A549 (cell line): ENCODE measurements around the gene LRRC46. TPM values are rescaled to one million over a fixed set of nuclear protein-coding genes. Genes with fewer than 3 reads are reported as not detected.

Experiments used
- ATAC-seq, 2 experiments: fragments of 200-7000 bp in 1 of 2; fragments of >200 bp in 1 of 2; cut with Nextera tagmentation in 1 of 2; cut with Tn5 transposase in 1 of 2; 3 replicates each; pipeline versions ENCODE4 v1.8.0 to v1.9.1; 2018 to 2020; ENCODE audit warnings: mild to moderate bottlenecking in 1 of 2, moderate library complexity in 1 of 2
- CTCF ChIA-PET: fragments of 300-600 bp; sonication (Branson Sonifier 250); formaldehyde crosslinking; extraction: SDS; loops from one replicate; lab custom pipeline; 2021; ENCODE audit warnings: antibody characterized with exemption, inconsistent platforms; lab: Yijun Ruan, JAX
- POLR2A ChIA-PET: fragments of 350-600 bp; formaldehyde crosslinking; extraction: SDS; loops from one replicate; lab custom pipeline; 2021; ENCODE audit warnings: antibody characterized with exemption, inconsistent platforms; lab: Yijun Ruan, JAX
- DNase-seq, 2 experiments: peaks; one replicate each; pipeline versions ENCODE4 v3.0.0 to v3.0.0-alpha.2; 2011 to 2016; ENCODE audit warnings: low read depth in 1 of 2, low spot score in 1 of 2
- FAIRE-seq: peaks from 2 replicates; lab custom pipeline; 2011; peaks lifted over from hg19 to GRCh38; lab: Jason Lieb, UNC
- H3K27ac ChIP-seq, 2 experiments: fragments of >200 bp; sonication (Bioruptor Twin); formaldehyde crosslinking; 3 replicates each; pipeline ENCODE4 v1.5.1; 2016 to 2017
- H3K4me1 ChIP-seq: fragments of >200 bp; sonication (Bioruptor Twin); formaldehyde crosslinking; 3 replicates; pipeline ENCODE4 v1.6.1; 2016
- H3K4me2 ChIP-seq: fragments of >200 bp; sonication (Bioruptor Twin); formaldehyde crosslinking; 3 replicates; pipeline ENCODE4 v1.6.1; 2016
- H3K4me3 ChIP-seq: fragments of >200 bp; sonication (Bioruptor Twin); formaldehyde crosslinking; 3 replicates; pipeline ENCODE4 v1.5.1; 2016
- H3K9me3 ChIP-seq: fragments of >200 bp; sonication (Bioruptor Twin); formaldehyde crosslinking; 3 replicates; pipeline ENCODE4 v1.6.1; 2016
- BHLHE40 ChIP-seq: IDR thresholded peaks from 2 replicates; pipeline ENCODE4 v1.6.1; 2012; ENCODE audit warnings: low read depth, low read length, inconsistent platforms
- CBX2 ChIP-seq: fragments of 200-600 bp; sonication (generic); IDR thresholded peaks from 2 replicates; pipeline ENCODE4 v1.6.1; 2016; ENCODE audit warnings: low read depth, mild to moderate bottlenecking, borderline replicate concordance
- CHD2 ChIP-seq: fragments of 150-350 bp; IDR thresholded peaks from 2 replicates; pipeline ENCODE4 v1.6.1; 2014; ENCODE audit warnings: low read length; ENCODE audit not compliant: partially characterized antibody
- CHD4 ChIP-seq: fragments of 200-600 bp; sonication (generic); IDR thresholded peaks from 2 replicates; pipeline ENCODE4 v1.6.1; 2016; ENCODE audit warnings: antibody characterized with exemption, mild to moderate bottlenecking, borderline replicate concordance
- EHMT2 ChIP-seq: fragments of 200-600 bp; sonication (generic); IDR thresholded peaks from 2 replicates; pipeline ENCODE4 v1.6.1; 2016; ENCODE audit warnings: antibody characterized with exemption, low read depth, mild to moderate bottlenecking, moderate library complexity
- GATA3 ChIP-seq: IDR thresholded peaks from 2 replicates; pipeline ENCODE4 v1.6.1; 2012; ENCODE audit warnings: borderline replicate concordance
- HEYL ChIP-seq: fragments of 250-450 bp; sonication (Bioruptor Pico); IDR thresholded peaks from 2 replicates; pipeline ENCODE4 v1.8.0; 2021; ENCODE audit warnings: mild to moderate bottlenecking, moderate library complexity
- HOXA7 ChIP-seq: fragments of 250-450 bp; sonication (Bioruptor Pico); IDR thresholded peaks from 2 replicates; pipeline ENCODE4 v1.5.0; 2020; ENCODE audit warnings: mild to moderate bottlenecking, moderate library complexity
- HOXB5 ChIP-seq: fragments of 250-450 bp; sonication (Bioruptor Pico); IDR thresholded peaks from 2 replicates; pipeline ENCODE4 v1.5.0; 2020; ENCODE audit warnings: mild to moderate bottlenecking, moderate library complexity
- MAFK ChIP-seq: fragments of 450-650 bp; IDR thresholded peaks from 2 replicates; pipeline ENCODE4 v1.6.1; 2014; ENCODE audit not compliant: partially characterized antibody
- MAZ ChIP-seq: fragments of 150-350 bp; IDR thresholded peaks from 2 replicates; pipeline ENCODE4 v1.6.1; 2014; ENCODE audit warnings: antibody characterized with exemption, low read depth, low read length, borderline replicate concordance
- MYC ChIP-seq: IDR thresholded peaks from 2 replicates; pipeline ENCODE4 v1.6.1; 2012; ENCODE audit warnings: mild to moderate bottlenecking, inconsistent platforms, low read length, improper control_type of control experiment, borderline replicate concordance
- NFE2L2 ChIP-seq: fragments of 150-350 bp; conservative IDR thresholded peaks from 2 replicates; pipeline ENCODE4 v1.6.1; 2014; ENCODE audit warnings: low read length
- RNF2 ChIP-seq: fragments of 200-600 bp; sonication (generic); IDR thresholded peaks from 2 replicates; pipeline ENCODE4 v1.6.1; 2016; ENCODE audit warnings: low read depth, mild to moderate bottlenecking, antibody characterized with exemption, moderate library complexity, borderline replicate concordance
- SREBF2 ChIP-seq: fragments of 450-650 bp; IDR thresholded peaks from 2 replicates; pipeline ENCODE4 v1.6.1; 2014; ENCODE audit warnings: mild to moderate bottlenecking, moderate library complexity
- WGBS: methylation state at CpG from one replicate; pipeline ENCODE4 v1.1.6; 2017; ENCODE audit errors: missing lambda C conversion rate; 5-methylcytosine and 5-hydroxymethylcytosine counted together
- polyA plus RNA-seq, 4 experiments: library from polyadenylated mRNA; depleted of rRNA in 3 of 4; stranded (reverse); fragments of >200 nt; fragmentation: RNase III in 1 of 4; extraction: RNeasy Plus Mini Kit Qiagen cat#74134 plus additional on column Dnase treatment in 1 of 4; gene quantifications; 2 replicates in 3 of 4; 3 replicates in 1 of 4; pipeline ENCODE4 v1.2.3, GENCODE V29; 2011 to 2017
- TF ChIP-seq, protein P1 (sequence below): IDR thresholded peaks from 2 replicates; pipeline ENCODE4 v1.6.1; 2012; ENCODE audit warnings: low read depth, borderline replicate concordance
- TF ChIP-seq, protein P2 (sequence below): fragments of >200 bp; sonication (Bioruptor Twin); formaldehyde crosslinking; IDR thresholded peaks from 2 replicates; pipeline ENCODE4 v1.6.1; 2016
- TF ChIP-seq, protein P3 (sequence below): fragments of >200 bp; sonication (Bioruptor Twin); formaldehyde crosslinking; IDR thresholded peaks from 3 replicates; pipeline ENCODE4 v1.5.1; 2016
- TF ChIP-seq, protein P4 (sequence below): fragments of 250-450 bp; sonication (Bioruptor Pico); IDR thresholded peaks from 2 replicates; pipeline ENCODE4 v1.5.0; 2021; ENCODE audit warnings: mild to moderate bottlenecking, moderate library complexity, borderline replicate concordance

Gene LRRC46
- polyA plus RNA-seq, 2 of the 4 experiments (the other 2 are of a cell fraction), result 2.7 to 3.0 TPM

DNA sequence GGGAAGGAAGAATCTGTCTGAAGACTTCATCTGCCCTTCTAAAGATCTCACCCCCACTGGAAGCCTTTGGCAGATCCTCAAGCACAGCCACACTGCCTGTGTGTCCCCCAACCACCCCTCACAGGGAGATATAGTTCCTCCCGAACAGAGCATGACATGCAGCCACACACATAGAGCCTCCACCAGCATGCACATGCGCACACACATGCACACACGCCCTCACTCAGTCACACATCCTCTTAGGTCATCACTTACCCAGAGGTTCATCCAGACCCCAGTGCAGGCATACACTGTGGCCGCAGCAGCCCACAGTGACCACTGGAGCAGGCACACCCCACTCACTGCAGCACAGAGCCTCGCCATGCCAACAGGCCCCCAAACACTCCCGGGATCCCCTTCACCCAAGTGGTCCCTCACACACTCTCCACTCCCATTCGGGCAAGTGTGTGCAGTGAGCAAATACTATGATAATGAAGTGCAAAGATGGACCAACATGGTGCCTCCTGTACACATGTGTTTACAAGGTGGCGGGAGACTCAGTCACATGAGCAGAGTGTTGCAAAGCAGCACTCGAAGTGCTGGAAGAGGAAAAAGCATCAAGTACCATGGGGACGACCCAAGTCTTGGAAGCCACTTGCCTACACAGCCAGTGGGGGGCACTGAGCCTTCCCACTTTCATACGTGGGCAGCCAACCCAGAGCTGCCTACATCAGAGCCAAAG, 36.5 kb downstream of the LRRC46 start:
- TF ChIP-seq, protein P1, sequence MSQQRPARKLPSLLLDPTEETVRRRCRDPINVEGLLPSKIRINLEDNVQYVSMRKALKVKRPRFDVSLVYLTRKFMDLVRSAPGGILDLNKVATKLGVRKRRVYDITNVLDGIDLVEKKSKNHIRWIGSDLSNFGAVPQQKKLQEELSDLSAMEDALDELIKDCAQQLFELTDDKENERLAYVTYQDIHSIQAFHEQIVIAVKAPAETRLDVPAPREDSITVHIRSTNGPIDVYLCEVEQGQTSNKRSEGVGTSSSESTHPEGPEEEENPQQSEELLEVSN, result 0 out of 2 replicates have a peak, but pooled peaks have one; percentile 43
- TF ChIP-seq MAZ (no peak), NFE2L2 (no peak), HOXB5 (CRISPR knock-in tag) (no peak)
- no peak overlapping the region for H3K4me2 ChIP-seq
- H3K27ac ChIP-seq, result no peak overlapping the region
- peaks cover 9% of the 10 kb centered on the region for H3K4me1 ChIP-seq
- POLR2A ChIA-PET, result interaction anchor here (1.0 kb wide), 1 partner anchor 103 kb away, joined by 3 read pairs; the partner anchor contains the start of gene CDK5RAP3
- FAIRE-seq, result no peak
- ATAC-seq, result no peak
- no peak for DNase-seq
- H3K4me3 ChIP-seq, result no peak overlapping the region
- H3K9me3 ChIP-seq, result peaks cover 10% of the 10 kb centered on the region; the same call in 1 of the 3 replicates
- WGBS, result 83% methylated on average over 11 of the region's 11 CpGs
- CTCF ChIA-PET, result interaction anchor here (0.7 to 17.0 kb wide), 4 partner anchors 19 to 103 kb away, joined by 3 to 224 read pairs (median 114); partner anchors contain the start of genes CDK5RAP3, SCRN2 and SP6

DNA sequence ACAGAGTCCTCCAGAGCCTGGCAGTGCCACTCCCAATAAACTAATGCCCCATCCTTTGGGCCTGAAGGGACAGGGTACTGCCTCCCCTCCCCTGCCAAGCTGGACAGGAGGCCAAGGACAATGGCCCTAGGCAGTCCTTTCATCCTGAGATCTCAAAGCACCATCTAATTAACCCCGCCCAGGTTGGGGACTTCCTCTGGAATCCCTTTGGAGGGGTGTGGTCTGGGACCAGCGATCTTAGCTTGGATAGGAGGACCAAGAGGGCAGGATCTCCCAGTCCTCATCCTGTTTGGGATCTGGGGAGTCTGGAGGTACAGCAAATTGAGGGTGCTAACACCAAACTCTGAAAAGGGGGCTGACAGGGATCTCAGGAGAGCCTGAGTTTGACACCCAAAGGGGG, 37.6 kb downstream of the LRRC46 start:
- TF ChIP-seq EHMT2 (no peak), NFE2L2 (no peak), MYC (no peak), BHLHE40 (no peak), CHD4 (no peak), CBX2 (no peak), CHD2 (no peak), HEYL (CRISPR knock-in tag) (no peak), GATA3 (no peak), SREBF2 (no peak)
- TF ChIP-seq, protein P2, sequence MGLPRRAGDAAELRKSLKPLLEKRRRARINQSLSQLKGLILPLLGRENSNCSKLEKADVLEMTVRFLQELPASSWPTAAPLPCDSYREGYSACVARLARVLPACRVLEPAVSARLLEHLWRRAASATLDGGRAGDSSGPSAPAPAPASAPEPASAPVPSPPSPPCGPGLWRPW, result no peak
- TF ChIP-seq, protein P3, sequence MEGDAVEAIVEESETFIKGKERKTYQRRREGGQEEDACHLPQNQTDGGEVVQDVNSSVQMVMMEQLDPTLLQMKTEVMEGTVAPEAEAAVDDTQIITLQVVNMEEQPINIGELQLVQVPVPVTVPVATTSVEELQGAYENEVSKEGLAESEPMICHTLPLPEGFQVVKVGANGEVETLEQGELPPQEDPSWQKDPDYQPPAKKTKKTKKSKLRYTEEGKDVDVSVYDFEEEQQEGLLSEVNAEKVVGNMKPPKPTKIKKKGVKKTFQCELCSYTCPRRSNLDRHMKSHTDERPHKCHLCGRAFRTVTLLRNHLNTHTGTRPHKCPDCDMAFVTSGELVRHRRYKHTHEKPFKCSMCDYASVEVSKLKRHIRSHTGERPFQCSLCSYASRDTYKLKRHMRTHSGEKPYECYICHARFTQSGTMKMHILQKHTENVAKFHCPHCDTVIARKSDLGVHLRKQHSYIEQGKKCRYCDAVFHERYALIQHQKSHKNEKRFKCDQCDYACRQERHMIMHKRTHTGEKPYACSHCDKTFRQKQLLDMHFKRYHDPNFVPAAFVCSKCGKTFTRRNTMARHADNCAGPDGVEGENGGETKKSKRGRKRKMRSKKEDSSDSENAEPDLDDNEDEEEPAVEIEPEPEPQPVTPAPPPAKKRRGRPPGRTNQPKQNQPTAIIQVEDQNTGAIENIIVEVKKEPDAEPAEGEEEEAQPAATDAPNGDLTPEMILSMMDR, result no peak
- 47% methylated on average over 2 of the region's 2 CpGs for WGBS
- H3K4me1 ChIP-seq, result peaks cover 4% of the 10 kb centered on the region; the same call in 1 of the 3 replicates
- DNase-seq (no peak), FAIRE-seq (no peak), ATAC-seq (no peak)
- CTCF ChIA-PET, result interaction anchor here (0.7 to 17.0 kb wide), 3 partner anchors 18 to 102 kb away, joined by 3 to 224 read pairs (median 224); partner anchors contain the start of genes CDK5RAP3, SCRN2 and SP6
- POLR2A ChIA-PET, result interaction anchor here (1.0 kb wide), 1 partner anchor 102 kb away, joined by 3 read pairs; the partner anchor contains the start of gene CDK5RAP3
- H3K9me3 ChIP-seq, result peaks cover 2% of the 10 kb centered on the region; the same call in 1 of the 3 replicates
- H3K4me2 ChIP-seq, result no peak overlapping the region
- no peak overlapping the region for H3K4me3 ChIP-seq
- no peak overlapping the region for H3K27ac ChIP-seq

DNA sequence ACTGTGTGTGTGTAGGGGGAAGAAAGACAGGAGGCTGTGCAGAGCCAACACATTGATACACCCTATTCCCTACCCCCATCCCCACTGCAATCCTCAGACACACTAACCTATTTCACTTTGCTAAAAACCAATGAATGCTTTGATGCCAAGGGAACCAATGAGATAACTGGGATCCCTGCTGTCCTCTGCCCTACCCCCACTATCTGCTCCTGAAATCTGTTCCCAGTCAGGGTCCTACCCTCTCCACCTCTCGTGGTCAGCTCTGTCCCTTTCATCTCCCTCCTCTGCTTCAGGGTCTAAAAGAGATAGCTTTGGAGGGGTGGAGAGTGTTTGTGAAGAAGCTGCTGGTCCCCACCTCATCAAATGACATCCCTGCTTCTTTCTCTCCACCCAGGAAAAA, 38.6 kb downstream of the LRRC46 start:
- WGBS, result 0% methylated on average over 1 of the region's 1 CpG
- no peaks in the 10 kb centered on the region for H3K9me3 ChIP-seq
- H3K4me2 ChIP-seq, result no peak overlapping the region
- no peak for DNase-seq
- FAIRE-seq, result no peak
- CTCF ChIA-PET, result interaction anchor here (1.2 to 17.0 kb wide), 4 partner anchors 8 to 23 kb away, joined by 3 to 224 read pairs (median 114); partner anchors contain the start of genes SCRN2 and SP6
- POLR2A ChIA-PET, result no interaction called here
- ATAC-seq, result 0 out of 6 replicates have a peak, but pooled peaks of 1 of the 2 experiments have one; percentile 11
- no peak overlapping the region for H3K4me3 ChIP-seq
- no peak overlapping the region for H3K27ac ChIP-seq
- H3K4me1 ChIP-seq, result 0 out of 3 replicates have a peak, but pooled peaks cover 2% of the 10 kb centered on the region
- TF ChIP-seq RNF2 (no peak), MAFK (no peak), CBX2 (no peak), HOXA7 (no peak), SREBF2 (no peak)
- TF ChIP-seq, protein P4, sequence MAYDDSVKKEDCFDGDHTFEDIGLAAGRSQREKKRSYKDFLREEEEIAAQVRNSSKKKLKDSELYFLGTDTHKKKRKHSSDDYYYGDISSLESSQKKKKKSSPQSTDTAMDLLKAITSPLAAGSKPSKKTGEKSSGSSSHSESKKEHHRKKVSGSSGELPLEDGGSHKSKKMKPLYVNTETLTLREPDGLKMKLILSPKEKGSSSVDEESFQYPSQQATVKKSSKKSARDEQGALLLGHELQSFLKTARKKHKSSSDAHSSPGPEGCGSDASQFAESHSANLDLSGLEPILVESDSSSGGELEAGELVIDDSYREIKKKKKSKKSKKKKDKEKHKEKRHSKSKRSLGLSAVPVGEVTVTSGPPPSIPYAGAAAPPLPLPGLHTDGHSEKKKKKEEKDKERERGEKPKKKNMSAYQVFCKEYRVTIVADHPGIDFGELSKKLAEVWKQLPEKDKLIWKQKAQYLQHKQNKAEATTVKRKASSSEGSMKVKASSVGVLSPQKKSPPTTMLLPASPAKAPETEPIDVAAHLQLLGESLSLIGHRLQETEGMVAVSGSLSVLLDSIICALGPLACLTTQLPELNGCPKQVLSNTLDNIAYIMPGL (CRISPR knock-in tag), result no peak
